NT2/D1 (cell line): ENCODE results near the gene FHAD1.

Source experiments
- YY1 ChIP-seq: IDR thresholded peaks from 2 replicates; pipeline ENCODE4 v1.6.1; 2011; ENCODE audit not compliant: insufficient read length, insufficient read depth
- ZNF274 ChIP-seq: IDR thresholded peaks from 2 replicates; pipeline ENCODE4 v1.6.1; 2011; ENCODE audit warnings: mild to moderate bottlenecking, low read depth, low read length

DNA sequence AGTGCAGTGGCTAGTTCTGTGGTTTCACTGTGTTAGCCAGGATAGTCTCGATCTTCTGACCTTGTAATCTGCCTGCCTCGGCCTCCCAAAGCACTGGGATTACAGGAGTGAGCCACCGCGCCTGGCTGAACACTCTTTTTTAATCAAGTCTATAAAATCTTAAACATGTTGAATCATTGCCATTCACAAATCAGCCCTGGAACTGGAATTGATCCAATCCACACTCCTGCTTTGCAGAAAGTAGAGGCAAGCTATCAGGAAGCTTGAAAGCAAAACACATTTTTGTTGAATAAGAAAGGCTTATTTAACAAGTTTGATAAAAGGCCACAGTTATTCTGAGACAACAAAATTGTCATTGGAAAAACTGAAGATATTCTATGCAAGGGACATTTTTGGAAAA lies 144.3 kb downstream of the FHAD1 start:
- TF ChIP-seq YY1 (no peak), ZNF274 (no peak)
